Measurements from ENCODE around the gene CPLANE1.

GRCh38 chr5:37064442-37064841, 184.7 kb downstream of the CPLANE1 start:
- TF ChIP-seq, protein P1, sequence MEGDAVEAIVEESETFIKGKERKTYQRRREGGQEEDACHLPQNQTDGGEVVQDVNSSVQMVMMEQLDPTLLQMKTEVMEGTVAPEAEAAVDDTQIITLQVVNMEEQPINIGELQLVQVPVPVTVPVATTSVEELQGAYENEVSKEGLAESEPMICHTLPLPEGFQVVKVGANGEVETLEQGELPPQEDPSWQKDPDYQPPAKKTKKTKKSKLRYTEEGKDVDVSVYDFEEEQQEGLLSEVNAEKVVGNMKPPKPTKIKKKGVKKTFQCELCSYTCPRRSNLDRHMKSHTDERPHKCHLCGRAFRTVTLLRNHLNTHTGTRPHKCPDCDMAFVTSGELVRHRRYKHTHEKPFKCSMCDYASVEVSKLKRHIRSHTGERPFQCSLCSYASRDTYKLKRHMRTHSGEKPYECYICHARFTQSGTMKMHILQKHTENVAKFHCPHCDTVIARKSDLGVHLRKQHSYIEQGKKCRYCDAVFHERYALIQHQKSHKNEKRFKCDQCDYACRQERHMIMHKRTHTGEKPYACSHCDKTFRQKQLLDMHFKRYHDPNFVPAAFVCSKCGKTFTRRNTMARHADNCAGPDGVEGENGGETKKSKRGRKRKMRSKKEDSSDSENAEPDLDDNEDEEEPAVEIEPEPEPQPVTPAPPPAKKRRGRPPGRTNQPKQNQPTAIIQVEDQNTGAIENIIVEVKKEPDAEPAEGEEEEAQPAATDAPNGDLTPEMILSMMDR (IDR thresholded peaks at IDR 0.05): no peak
- TF ChIP-seq POLR2A (IDR thresholded peaks at IDR 0.05) (no peak), POLR2AphosphoS5 (IDR thresholded peaks at IDR 0.05) (no peak)
